PFSK-1 (cell line): ENCODE data around the gene ZNF37A.

Source experiments
- POLR2AphosphoS5 ChIP-seq: IDR thresholded peaks from 2 replicates; pipeline ENCODE4 v1.6.1; 2012; ENCODE audit warnings: low read depth, mild to moderate bottlenecking, control low read depth, low read length, moderate library complexity
- TAF1 ChIP-seq: IDR thresholded peaks from 2 replicates; pipeline ENCODE4 v1.6.1; 2012; ENCODE audit warnings: low read length, control low read depth, borderline replicate concordance; ENCODE audit not compliant: insufficient read depth

DNA sequence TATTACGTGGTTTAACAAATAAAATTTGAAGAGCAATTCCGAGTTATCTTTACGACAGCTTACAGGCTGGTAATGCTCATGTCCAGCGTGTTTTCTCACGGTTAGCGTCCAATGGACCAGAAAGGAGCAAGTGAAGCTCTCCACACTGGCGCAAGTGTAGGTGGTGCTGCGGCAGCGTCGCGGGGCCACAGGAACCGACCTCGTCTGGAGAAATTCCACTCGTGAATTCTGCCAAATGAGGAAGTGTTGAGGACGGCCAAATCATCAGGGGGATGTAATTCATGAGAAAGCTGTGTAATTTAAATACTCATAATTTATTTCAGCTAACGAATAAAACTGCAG, 350 bp upstream of the ZNF37A start:
- no peak for TF ChIP-seq TAF1
- no peak for TF ChIP-seq POLR2AphosphoS5
